ENCODE measurements around the gene TEX13B. TPM values are rescaled to one million over a fixed set of nuclear protein-coding genes. Genes with fewer than 3 reads are reported as not detected.

The TEX13B gene
- total and polyA plus RNA-seq, 4 donors: not detected

- DNase-seq (ENCODE audit: low read depth in 4 of 6, low spot score in 6 of 6): no peak
- H3K27ac ChIP-seq (ENCODE audit: low read depth, low read length): no peak overlapping the region
- no peaks in the 10 kb centered on the region for H3K4me1 ChIP-seq (ENCODE audit: control insufficient read depth, insufficient read depth, low read length)
- 74% methylated on average over 4 of the region's 4 CpGs for WGBS (ENCODE audit: insufficient coverage)
- no peaks in the 10 kb centered on the region for H3K9me3 ChIP-seq (ENCODE audit: control insufficient read depth, insufficient read depth, low read length)
- H3K27me3 ChIP-seq (ENCODE audit: control insufficient read depth, insufficient read depth, low read length): peaks cover 9% of the 10 kb centered on the region
- H3K36me3 ChIP-seq (ENCODE audit: control insufficient read depth, insufficient read depth, low read length): no peaks in the 10 kb centered on the region
- no peak overlapping the region for H3K4me3 ChIP-seq (ENCODE audit: low read depth, low read length)
Observed at GRCh38 chrX:108018656-108019381, 36.6 kb upstream of the TEX13B start.

GRCh38 chrX:108001218-108001814 lies 19.1 kb upstream of the TEX13B start:
- 38% methylated on average over 5 of the region's 11 CpGs for WGBS (ENCODE audit: insufficient coverage)

GRCh38 chrX:108000751-108001150 lies 18.6 kb upstream of the TEX13B start:
- Histone ChIP-seq H3K4me1 (ENCODE audit: control insufficient read depth, insufficient read depth, low read length) (no peaks in the 10 kb centered on the region), H3K27me3 (ENCODE audit: control insufficient read depth, insufficient read depth, low read length) (peaks cover 2% of the 10 kb centered on the region), H3K36me3 (ENCODE audit: control insufficient read depth, insufficient read depth, low read length) (no peaks in the 10 kb centered on the region), H3K4me3 (ENCODE audit: low read depth, low read length) (no peak overlapping the region), H3K27ac (ENCODE audit: low read depth, low read length) (no peak overlapping the region), H3K9me3 (ENCODE audit: control insufficient read depth, insufficient read depth, low read length) (no peaks in the 10 kb centered on the region)
- no peak for DNase-seq (ENCODE audit: low read depth in 4 of 6, low spot score in 6 of 6)
- WGBS (ENCODE audit: insufficient coverage): 69% methylated on average over 2 of the region's 2 CpGs

More at GRCh38 chrX:108001218-108001814, 19.1 kb upstream of the TEX13B start:
- no peak overlapping the region for H3K4me3 ChIP-seq (ENCODE audit: low read depth, low read length)
- H3K9me3 ChIP-seq (ENCODE audit: control insufficient read depth, insufficient read depth, low read length): no peaks in the 10 kb centered on the region
- no peaks in the 10 kb centered on the region for H3K36me3 ChIP-seq (ENCODE audit: control insufficient read depth, insufficient read depth, low read length)
- peak in 1 of 6 donors; percentile 2 for DNase-seq (ENCODE audit: low read depth in 4 of 6, low spot score in 6 of 6)
- H3K27me3 ChIP-seq (ENCODE audit: control insufficient read depth, insufficient read depth, low read length): peaks cover 2% of the 10 kb centered on the region
- no peaks in the 10 kb centered on the region for H3K4me1 ChIP-seq (ENCODE audit: control insufficient read depth, insufficient read depth, low read length)
- no peak overlapping the region for H3K27ac ChIP-seq (ENCODE audit: low read depth, low read length)

GRCh38 chrX:107996124-107996523 lies 14.0 kb upstream of the TEX13B start:
- 63% methylated on average over 3 of the region's 6 CpGs for WGBS (ENCODE audit: insufficient coverage)
- Histone ChIP-seq H3K27me3 (ENCODE audit: control insufficient read depth, insufficient read depth, low read length) (no peaks in the 10 kb centered on the region), H3K4me1 (ENCODE audit: control insufficient read depth, insufficient read depth, low read length) (no peaks in the 10 kb centered on the region), H3K36me3 (ENCODE audit: control insufficient read depth, insufficient read depth, low read length) (no peaks in the 10 kb centered on the region), H3K27ac (ENCODE audit: low read depth, low read length) (no peak overlapping the region), H3K9me3 (ENCODE audit: control insufficient read depth, insufficient read depth, low read length) (no peaks in the 10 kb centered on the region), H3K4me3 (ENCODE audit: low read depth, low read length) (no peak overlapping the region)
- no peak for DNase-seq (ENCODE audit: low read depth in 4 of 6, low spot score in 6 of 6)

- WGBS (ENCODE audit: insufficient coverage): no CpG with 5 or more reads among the region's 2 CpGs
- Histone ChIP-seq H3K4me3 (ENCODE audit: low read depth, low read length) (no peak overlapping the region), H3K4me1 (ENCODE audit: control insufficient read depth, insufficient read depth, low read length) (no peaks in the 10 kb centered on the region), H3K27ac (ENCODE audit: low read depth, low read length) (no peak overlapping the region), H3K36me3 (ENCODE audit: control insufficient read depth, insufficient read depth, low read length) (no peaks in the 10 kb centered on the region), H3K9me3 (ENCODE audit: control insufficient read depth, insufficient read depth, low read length) (no peaks in the 10 kb centered on the region), H3K27me3 (ENCODE audit: control insufficient read depth, insufficient read depth, low read length) (no peaks in the 10 kb centered on the region)
- peak in 1 of 6 donors; percentile 1 for DNase-seq (ENCODE audit: low read depth in 4 of 6, low spot score in 6 of 6)
Observed at GRCh38 chrX:107985033-107985432, 2.9 kb upstream of the TEX13B start.

GRCh38 chrX:107979534-107979933 lies 2.6 kb downstream of the TEX13B start:
- Histone ChIP-seq H3K9me3 (ENCODE audit: control insufficient read depth, insufficient read depth, low read length) (no peaks in the 10 kb centered on the region), H3K27ac (ENCODE audit: low read depth, low read length) (no peak overlapping the region), H3K4me3 (ENCODE audit: low read depth, low read length) (no peak overlapping the region), H3K27me3 (ENCODE audit: control insufficient read depth, insufficient read depth, low read length) (peaks cover 3% of the 10 kb centered on the region), H3K4me1 (ENCODE audit: control insufficient read depth, insufficient read depth, low read length) (no peaks in the 10 kb centered on the region), H3K36me3 (ENCODE audit: control insufficient read depth, insufficient read depth, low read length) (no peaks in the 10 kb centered on the region)
- DNase-seq (ENCODE audit: low read depth in 4 of 6, low spot score in 6 of 6): no peak

GRCh38 chrX:107978707-107979307 lies 3.4 kb downstream of the TEX13B start:
- 40% methylated on average over 2 of the region's 3 CpGs for WGBS (ENCODE audit: insufficient coverage)
- peak in 3 of 6 donors; percentile 7 to 41 (median 31) for DNase-seq (ENCODE audit: low read depth in 4 of 6, low spot score in 6 of 6)
- no peak overlapping the region for H3K4me3 ChIP-seq (ENCODE audit: low read depth, low read length)
- peaks cover 3% of the 10 kb centered on the region for H3K27me3 ChIP-seq (ENCODE audit: control insufficient read depth, insufficient read depth, low read length)
- no peaks in the 10 kb centered on the region for H3K36me3 ChIP-seq (ENCODE audit: control insufficient read depth, insufficient read depth, low read length)
- no peaks in the 10 kb centered on the region for H3K9me3 ChIP-seq (ENCODE audit: control insufficient read depth, insufficient read depth, low read length)
- H3K4me1 ChIP-seq (ENCODE audit: control insufficient read depth, insufficient read depth, low read length): no peaks in the 10 kb centered on the region
- no peak overlapping the region for H3K27ac ChIP-seq (ENCODE audit: low read depth, low read length)

GRCh38 chrX:107978071-107978470 lies 4.1 kb downstream of the TEX13B start:
- H3K4me3 ChIP-seq (ENCODE audit: low read depth, low read length): no peak overlapping the region
- H3K9me3 ChIP-seq (ENCODE audit: control insufficient read depth, insufficient read depth, low read length): no peaks in the 10 kb centered on the region
- DNase-seq (ENCODE audit: low read depth in 4 of 6, low spot score in 6 of 6): no peak
- H3K36me3 ChIP-seq (ENCODE audit: control insufficient read depth, insufficient read depth, low read length): no peaks in the 10 kb centered on the region
- no peaks in the 10 kb centered on the region for H3K4me1 ChIP-seq (ENCODE audit: control insufficient read depth, insufficient read depth, low read length)
- whole genome bisulfite sequencing (ENCODE audit: insufficient coverage): 83% methylated on average over 2 of the region's 4 CpGs
- peaks cover 3% of the 10 kb centered on the region for H3K27me3 ChIP-seq (ENCODE audit: control insufficient read depth, insufficient read depth, low read length)
- H3K27ac ChIP-seq (ENCODE audit: low read depth, low read length): no peak overlapping the region

- no peaks in the 10 kb centered on the region for H3K36me3 ChIP-seq (ENCODE audit: control insufficient read depth, insufficient read depth, low read length)
- no peak overlapping the region for H3K4me3 ChIP-seq (ENCODE audit: low read depth, low read length)
- WGBS (ENCODE audit: insufficient coverage): no CpG with 5 or more reads among the region's 3 CpGs
- H3K27ac ChIP-seq (ENCODE audit: low read depth, low read length): no peak overlapping the region
- no peaks in the 10 kb centered on the region for H3K9me3 ChIP-seq (ENCODE audit: control insufficient read depth, insufficient read depth, low read length)
- no peaks in the 10 kb centered on the region for H3K4me1 ChIP-seq (ENCODE audit: control insufficient read depth, insufficient read depth, low read length)
- no peak for DNase-seq (ENCODE audit: low read depth in 4 of 6, low spot score in 6 of 6)
- H3K27me3 ChIP-seq (ENCODE audit: control insufficient read depth, insufficient read depth, low read length): peaks cover 3% of the 10 kb centered on the region
Observed at GRCh38 chrX:107971636-107972035, 10.5 kb downstream of the TEX13B start.

- no peaks in the 10 kb centered on the region for H3K27me3 ChIP-seq (ENCODE audit: control insufficient read depth, insufficient read depth, low read length)
- no CpG with 5 or more reads among the region's 2 CpGs for WGBS (ENCODE audit: insufficient coverage)
- no peaks in the 10 kb centered on the region for H3K4me1 ChIP-seq (ENCODE audit: control insufficient read depth, insufficient read depth, low read length)
- no peak for DNase-seq (ENCODE audit: low read depth in 4 of 6, low spot score in 6 of 6)
- no peaks in the 10 kb centered on the region for H3K9me3 ChIP-seq (ENCODE audit: control insufficient read depth, insufficient read depth, low read length)
- H3K27ac ChIP-seq (ENCODE audit: low read depth, low read length): no peak overlapping the region
- H3K36me3 ChIP-seq (ENCODE audit: control insufficient read depth, insufficient read depth, low read length): no peaks in the 10 kb centered on the region
- no peak overlapping the region for H3K4me3 ChIP-seq (ENCODE audit: low read depth, low read length)
Observed at GRCh38 chrX:107970073-107970472, 12.1 kb downstream of the TEX13B start.

Data from spinal cord (tissue), 10 donors.